HG02571 (cell line): Measurements from ENCODE around the gene IL22RA1.

Experiments used
- ATAC-seq: cut with Tn5 transposase; IDR thresholded peaks from one replicate; pipeline ENCODE4 v1.9.1; 2021; ENCODE audit warnings: mild to moderate bottlenecking, moderate library complexity; ENCODE audit not compliant: unreplicated experiment

IL22RA1 gene

GRCh38 chr1:24100945-24101737, 41.8 kb downstream of the IL22RA1 start:
- no peak for ATAC-seq

- no peak for ATAC-seq
Measured at GRCh38 chr1:24098943-24099638, 43.8 kb downstream of the IL22RA1 start.

- ATAC-seq: no peak
Measured at GRCh38 chr1:24098102-24098501, 44.8 kb downstream of the IL22RA1 start.

GRCh38 chr1:24097663-24098062, 45.3 kb downstream of the IL22RA1 start:
- no peak for ATAC-seq

GRCh38 chr1:24096739-24097103, 46.2 kb downstream of the IL22RA1 start:
- ATAC-seq: no peak

GRCh38 chr1:24096009-24096738, 46.8 kb downstream of the IL22RA1 start:
- no peak for ATAC-seq

- ATAC-seq: no peak
Measured at GRCh38 chr1:24095140-24095859, 47.6 kb downstream of the IL22RA1 start.

GRCh38 chr1:24094554-24094953, 48.4 kb downstream of the IL22RA1 start:
- no peak for ATAC-seq

GRCh38 chr1:24093732-24094131, 49.2 kb downstream of the IL22RA1 start:
- ATAC-seq: no peak

GRCh38 chr1:24092979-24093378, 50.0 kb downstream of the IL22RA1 start:
- ATAC-seq: no peak

GRCh38 chr1:24091971-24092482, 50.9 kb downstream of the IL22RA1 start:
- no peak for ATAC-seq

- ATAC-seq: no peak
Measured at GRCh38 chr1:24090736-24091135, 52.2 kb downstream of the IL22RA1 start.

GRCh38 chr1:24089743-24090555, 53.0 kb downstream of the IL22RA1 start:
- no peak for ATAC-seq

- no peak for ATAC-seq
Measured at GRCh38 chr1:24089027-24089742, 53.8 kb downstream of the IL22RA1 start.

- no peak for ATAC-seq
Measured at GRCh38 chr1:24086466-24086865, 56.5 kb downstream of the IL22RA1 start.

GRCh38 chr1:24085546-24085945, 57.4 kb downstream of the IL22RA1 start:
- no peak for ATAC-seq

- no peak for ATAC-seq
Measured at GRCh38 chr1:24085007-24085406, 57.9 kb downstream of the IL22RA1 start.

- ATAC-seq: no peak
Measured at GRCh38 chr1:24084050-24084449, 58.9 kb downstream of the IL22RA1 start.

GRCh38 chr1:24082372-24082771, 60.6 kb downstream of the IL22RA1 start:
- no peak for ATAC-seq
